Neural crest cell (in vitro differentiated cells): ENCODE measurements around the gene LRSAM1. TPM values are rescaled to one million over a fixed set of nuclear protein-coding genes. Genes with fewer than 3 reads are reported as not detected.
A peak's percentile ranks its signal among the peaks of the same experiment; 100 is the strongest.

Experiments used
- DNase-seq: peaks from one replicate; pipeline ENCODE4 v3.0.0; 2021; ENCODE audit warnings: low read depth, mixed read lengths, low spot score
- H3K27ac Mint-ChIP-seq: one replicate; pipeline ENCODE4 v1.8.0; 2021; ENCODE audit warnings: mild to moderate bottlenecking, mixed read lengths; ENCODE audit not compliant: unreplicated experiment
- H3K27me3 Mint-ChIP-seq: 2 replicates; pipeline ENCODE4 v1.8.0; 2021; ENCODE audit warnings: low read depth, mild to moderate bottlenecking, mixed read lengths
- H3K36me3 Mint-ChIP-seq: 2 replicates; pipeline ENCODE4 v1.8.0; 2021; ENCODE audit warnings: low read depth, mild to moderate bottlenecking, mixed read lengths
- H3K4me1 Mint-ChIP-seq: 2 replicates; pipeline ENCODE4 v1.8.0; 2021; ENCODE audit warnings: mixed read lengths
- H3K4me3 Mint-ChIP-seq: one replicate; pipeline ENCODE4 v1.8.0; 2021; ENCODE audit warnings: mild to moderate bottlenecking, mixed read lengths
- H3K9me3 Mint-ChIP-seq: 2 replicates; pipeline ENCODE4 v1.8.0; 2021; ENCODE audit warnings: mixed read lengths
- CTCF ChIP-seq: fragments of 200-600 bp; sonication (generic); conservative IDR thresholded peaks from 2 replicates; pipeline ENCODE4 v1.5.0; 2021; ENCODE audit warnings: antibody characterized with exemption, mild to moderate bottlenecking
- total RNA-seq: library from RNA; stranded (reverse); gene quantifications from 2 replicates; pipeline ENCODE4 v1.2.1, GENCODE V29; 2021

Gene LRSAM1
- total RNA-seq, 1 donor from 2014 or later, result 17.3 TPM

DNA sequence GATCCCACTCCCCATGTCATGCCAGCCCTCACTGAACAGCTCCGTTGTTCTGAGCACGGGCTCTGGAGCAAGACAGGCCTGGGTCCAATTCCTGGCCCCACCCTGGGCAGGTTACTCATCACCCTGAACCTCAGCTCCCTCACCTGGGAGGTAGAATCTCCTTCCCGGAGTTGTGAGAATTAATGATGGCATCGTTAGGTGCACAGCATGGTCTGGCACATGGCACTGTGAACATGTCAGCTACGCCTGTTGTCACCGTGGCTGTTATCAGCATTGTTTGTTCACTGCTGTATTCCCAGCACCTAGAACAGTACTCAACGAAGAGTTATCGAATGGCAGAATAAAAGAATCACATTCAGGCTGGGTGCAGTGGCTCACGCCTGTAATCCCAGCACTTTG lies 43.0 kb downstream of the LRSAM1 start:
- no peaks in the 10 kb centered on the region for H3K36me3 Mint-ChIP-seq
- TF ChIP-seq CTCF, result no peak
- H3K27ac Mint-ChIP-seq, result peak overlapping the region; percentile 75
- H3K4me1 Mint-ChIP-seq, result peaks cover 22% of the 10 kb centered on the region
- no peaks in the 10 kb centered on the region for H3K9me3 Mint-ChIP-seq
- no peaks in the 10 kb centered on the region for H3K27me3 Mint-ChIP-seq
- DNase-seq, result no peak
- H3K4me3 Mint-ChIP-seq, result no peak overlapping the region

- no peak for DNase-seq
- Mint-ChIP-seq H3K27me3 (no peaks in the 10 kb centered on the region), H3K27ac (peak overlapping the region; percentile 71), H3K36me3 (no peaks in the 10 kb centered on the region), H3K4me1 (peaks cover 18% of the 10 kb centered on the region), H3K9me3 (no peaks in the 10 kb centered on the region), H3K4me3 (no peak overlapping the region)
- TF ChIP-seq CTCF, result no peak
These were observed 44.7 kb downstream of the LRSAM1 start for GRCh38 chr9:127495884-127496555.

GRCh38 chr9:127496974-127497373 lies 45.7 kb downstream of the LRSAM1 start:
- Mint-ChIP-seq H3K4me1 (peaks cover 18% of the 10 kb centered on the region), H3K27ac (no peak overlapping the region), H3K27me3 (no peaks in the 10 kb centered on the region), H3K4me3 (no peak overlapping the region), H3K9me3 (no peaks in the 10 kb centered on the region), H3K36me3 (no peaks in the 10 kb centered on the region)
- TF ChIP-seq CTCF, result no peak
- DNase-seq, result no peak

DNA sequence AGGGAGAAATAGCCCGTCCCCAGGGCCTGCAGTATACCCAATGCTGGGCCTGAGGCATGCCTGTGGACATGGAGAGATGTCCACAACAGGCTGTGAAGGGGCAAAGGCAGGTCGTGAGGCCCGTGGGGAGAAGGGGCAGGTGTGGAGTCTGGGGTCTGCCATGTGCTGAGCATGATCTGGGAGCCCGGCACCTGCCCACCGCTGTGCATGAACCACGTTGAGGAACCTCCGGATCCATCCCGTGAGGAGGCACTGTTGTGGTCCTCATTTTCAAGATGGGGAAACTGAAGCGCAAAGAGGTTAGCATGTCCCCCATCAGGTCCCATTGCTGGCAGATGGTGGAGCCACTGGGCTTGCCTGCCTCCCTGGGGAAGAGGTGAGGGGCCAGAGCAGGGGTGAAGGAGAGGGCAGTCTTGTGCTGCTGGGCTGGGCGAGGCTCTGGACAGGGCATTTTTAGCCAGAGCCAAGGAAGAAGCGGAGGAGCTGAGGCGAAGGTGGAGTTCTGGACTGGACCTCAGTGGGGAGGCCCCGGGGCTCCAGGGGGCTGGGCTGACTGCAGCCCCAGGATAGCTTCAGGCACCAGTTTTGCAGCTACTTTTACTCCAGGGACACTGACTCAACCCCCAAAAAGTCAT lies 46.5 kb downstream of the LRSAM1 start:
- no peak for TF ChIP-seq CTCF
- Mint-ChIP-seq H3K27me3 (no peaks in the 10 kb centered on the region), H3K4me1 (peaks cover 13% of the 10 kb centered on the region), H3K27ac (no peak overlapping the region), H3K4me3 (no peak overlapping the region), H3K9me3 (no peaks in the 10 kb centered on the region), H3K36me3 (no peaks in the 10 kb centered on the region)
- no peak for DNase-seq

- no peak overlapping the region for H3K4me3 Mint-ChIP-seq
- DNase-seq, result no peak
- H3K4me1 Mint-ChIP-seq, result peaks cover 7% of the 10 kb centered on the region
- H3K27ac Mint-ChIP-seq, result no peak overlapping the region
- no peaks in the 10 kb centered on the region for H3K27me3 Mint-ChIP-seq
- H3K9me3 Mint-ChIP-seq, result no peaks in the 10 kb centered on the region
- no peaks in the 10 kb centered on the region for H3K36me3 Mint-ChIP-seq
- TF ChIP-seq CTCF, result no peak
These were observed 47.0 kb downstream of the LRSAM1 start for GRCh38 chr9:127498298-127498697.
